Measurements from ENCODE around the gene CYP2D6.

DNA sequence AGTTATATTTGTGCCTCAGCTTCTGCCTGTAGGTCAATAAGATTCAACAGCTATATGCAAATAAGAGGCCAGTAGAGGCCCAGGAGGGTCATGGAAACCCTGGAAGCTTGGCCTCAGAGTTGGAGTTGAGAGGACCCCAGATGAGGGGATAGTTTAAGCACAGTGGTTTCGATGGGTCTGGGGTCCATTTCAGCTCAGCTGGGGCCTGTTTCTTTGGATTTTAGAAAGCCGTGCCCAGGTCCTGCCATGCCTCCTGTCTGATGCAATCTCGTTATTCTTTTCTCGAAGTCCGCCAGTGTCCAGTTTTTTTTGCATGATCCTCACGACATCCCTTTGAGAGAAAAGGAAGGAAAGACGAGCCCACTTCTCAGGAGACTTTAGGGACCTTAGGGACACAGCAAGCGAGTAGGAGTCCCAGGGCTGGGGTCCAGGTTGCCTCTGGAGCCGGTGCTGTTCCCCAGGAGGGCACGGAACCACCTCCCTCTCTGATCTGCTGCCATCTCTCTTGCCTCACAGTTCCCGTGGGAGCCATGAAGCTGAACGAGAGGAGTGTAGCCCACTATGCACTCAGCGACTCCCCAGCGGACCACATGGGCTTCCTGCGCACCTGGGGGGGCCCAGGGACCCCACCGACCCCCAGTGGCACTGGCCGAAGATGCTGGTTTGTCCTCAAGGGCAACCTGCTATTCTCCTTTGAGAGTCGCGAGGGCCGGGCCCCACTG, 53.7 kb downstream of the CYP2D6 start:
- TF ChIP-seq SMC3 (IDR thresholded peaks at IDR 0.05; ENCODE audit: low read length) (no peak), FOXA1 (IDR thresholded peaks at IDR 0.05) (no peak), FOXA1 (CRISPR knock-in tag; IDR thresholded peaks at IDR 0.05) (no peak), ZBTB3 (CRISPR knock-in tag; IDR thresholded peaks at IDR 0.05; ENCODE audit: borderline replicate concordance, low read depth) (no peak), RNF2 (conservative IDR thresholded peaks at IDR 0.05; ENCODE audit: low read depth) (no peak), ZNF713 (CRISPR knock-in tag; IDR thresholded peaks at IDR 0.05) (no peak), ARHGAP35 (CRISPR knock-in tag; IDR thresholded peaks at IDR 0.05; ENCODE audit: borderline replicate concordance) (no peak), RAD21 (CRISPR knock-in tag; IDR thresholded peaks at IDR 0.05) (no peak), EZH2 (conservative IDR thresholded peaks at IDR 0.05; ENCODE audit: low read depth, low read length) (no peak)
- TF ChIP-seq, protein P1, sequence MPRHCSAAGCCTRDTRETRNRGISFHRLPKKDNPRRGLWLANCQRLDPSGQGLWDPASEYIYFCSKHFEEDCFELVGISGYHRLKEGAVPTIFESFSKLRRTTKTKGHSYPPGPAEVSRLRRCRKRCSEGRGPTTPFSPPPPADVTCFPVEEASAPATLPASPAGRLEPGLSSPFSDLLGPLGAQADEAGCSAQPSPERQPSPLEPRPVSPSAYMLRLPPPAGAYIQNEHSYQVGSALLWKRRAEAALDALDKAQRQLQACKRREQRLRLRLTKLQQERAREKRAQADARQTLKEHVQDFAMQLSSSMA (CRISPR knock-in tag; IDR thresholded peaks at IDR 0.05), result no peak
- TF ChIP-seq, protein P2, sequence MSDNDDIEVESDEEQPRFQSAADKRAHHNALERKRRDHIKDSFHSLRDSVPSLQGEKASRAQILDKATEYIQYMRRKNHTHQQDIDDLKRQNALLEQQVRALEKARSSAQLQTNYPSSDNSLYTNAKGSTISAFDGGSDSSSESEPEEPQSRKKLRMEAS (IDR thresholded peaks at IDR 0.05), result no peak
- TF ChIP-seq, protein P3, sequence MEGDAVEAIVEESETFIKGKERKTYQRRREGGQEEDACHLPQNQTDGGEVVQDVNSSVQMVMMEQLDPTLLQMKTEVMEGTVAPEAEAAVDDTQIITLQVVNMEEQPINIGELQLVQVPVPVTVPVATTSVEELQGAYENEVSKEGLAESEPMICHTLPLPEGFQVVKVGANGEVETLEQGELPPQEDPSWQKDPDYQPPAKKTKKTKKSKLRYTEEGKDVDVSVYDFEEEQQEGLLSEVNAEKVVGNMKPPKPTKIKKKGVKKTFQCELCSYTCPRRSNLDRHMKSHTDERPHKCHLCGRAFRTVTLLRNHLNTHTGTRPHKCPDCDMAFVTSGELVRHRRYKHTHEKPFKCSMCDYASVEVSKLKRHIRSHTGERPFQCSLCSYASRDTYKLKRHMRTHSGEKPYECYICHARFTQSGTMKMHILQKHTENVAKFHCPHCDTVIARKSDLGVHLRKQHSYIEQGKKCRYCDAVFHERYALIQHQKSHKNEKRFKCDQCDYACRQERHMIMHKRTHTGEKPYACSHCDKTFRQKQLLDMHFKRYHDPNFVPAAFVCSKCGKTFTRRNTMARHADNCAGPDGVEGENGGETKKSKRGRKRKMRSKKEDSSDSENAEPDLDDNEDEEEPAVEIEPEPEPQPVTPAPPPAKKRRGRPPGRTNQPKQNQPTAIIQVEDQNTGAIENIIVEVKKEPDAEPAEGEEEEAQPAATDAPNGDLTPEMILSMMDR (CRISPR knock-in tag; IDR thresholded peaks at IDR 0.05), result no peak
- TF ChIP-seq, protein P4, sequence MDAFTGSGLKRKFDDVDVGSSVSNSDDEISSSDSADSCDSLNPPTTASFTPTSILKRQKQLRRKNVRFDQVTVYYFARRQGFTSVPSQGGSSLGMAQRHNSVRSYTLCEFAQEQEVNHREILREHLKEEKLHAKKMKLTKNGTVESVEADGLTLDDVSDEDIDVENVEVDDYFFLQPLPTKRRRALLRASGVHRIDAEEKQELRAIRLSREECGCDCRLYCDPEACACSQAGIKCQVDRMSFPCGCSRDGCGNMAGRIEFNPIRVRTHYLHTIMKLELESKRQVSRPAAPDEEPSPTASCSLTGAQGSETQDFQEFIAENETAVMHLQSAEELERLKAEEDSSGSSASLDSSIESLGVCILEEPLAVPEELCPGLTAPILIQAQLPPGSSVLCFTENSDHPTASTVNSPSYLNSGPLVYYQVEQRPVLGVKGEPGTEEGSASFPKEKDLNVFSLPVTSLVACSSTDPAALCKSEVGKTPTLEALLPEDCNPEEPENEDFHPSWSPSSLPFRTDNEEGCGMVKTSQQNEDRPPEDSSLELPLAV (CRISPR knock-in tag; conservative IDR thresholded peaks at IDR 0.05; ENCODE audit: low read depth), result no peak
- TF ChIP-seq, protein P5, sequence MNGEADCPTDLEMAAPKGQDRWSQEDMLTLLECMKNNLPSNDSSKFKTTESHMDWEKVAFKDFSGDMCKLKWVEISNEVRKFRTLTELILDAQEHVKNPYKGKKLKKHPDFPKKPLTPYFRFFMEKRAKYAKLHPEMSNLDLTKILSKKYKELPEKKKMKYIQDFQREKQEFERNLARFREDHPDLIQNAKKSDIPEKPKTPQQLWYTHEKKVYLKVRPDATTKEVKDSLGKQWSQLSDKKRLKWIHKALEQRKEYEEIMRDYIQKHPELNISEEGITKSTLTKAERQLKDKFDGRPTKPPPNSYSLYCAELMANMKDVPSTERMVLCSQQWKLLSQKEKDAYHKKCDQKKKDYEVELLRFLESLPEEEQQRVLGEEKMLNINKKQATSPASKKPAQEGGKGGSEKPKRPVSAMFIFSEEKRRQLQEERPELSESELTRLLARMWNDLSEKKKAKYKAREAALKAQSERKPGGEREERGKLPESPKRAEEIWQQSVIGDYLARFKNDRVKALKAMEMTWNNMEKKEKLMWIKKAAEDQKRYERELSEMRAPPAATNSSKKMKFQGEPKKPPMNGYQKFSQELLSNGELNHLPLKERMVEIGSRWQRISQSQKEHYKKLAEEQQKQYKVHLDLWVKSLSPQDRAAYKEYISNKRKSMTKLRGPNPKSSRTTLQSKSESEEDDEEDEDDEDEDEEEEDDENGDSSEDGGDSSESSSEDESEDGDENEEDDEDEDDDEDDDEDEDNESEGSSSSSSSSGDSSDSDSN (CRISPR knock-in tag; IDR thresholded peaks at IDR 0.05), result no peak
- TF ChIP-seq, protein P6, sequence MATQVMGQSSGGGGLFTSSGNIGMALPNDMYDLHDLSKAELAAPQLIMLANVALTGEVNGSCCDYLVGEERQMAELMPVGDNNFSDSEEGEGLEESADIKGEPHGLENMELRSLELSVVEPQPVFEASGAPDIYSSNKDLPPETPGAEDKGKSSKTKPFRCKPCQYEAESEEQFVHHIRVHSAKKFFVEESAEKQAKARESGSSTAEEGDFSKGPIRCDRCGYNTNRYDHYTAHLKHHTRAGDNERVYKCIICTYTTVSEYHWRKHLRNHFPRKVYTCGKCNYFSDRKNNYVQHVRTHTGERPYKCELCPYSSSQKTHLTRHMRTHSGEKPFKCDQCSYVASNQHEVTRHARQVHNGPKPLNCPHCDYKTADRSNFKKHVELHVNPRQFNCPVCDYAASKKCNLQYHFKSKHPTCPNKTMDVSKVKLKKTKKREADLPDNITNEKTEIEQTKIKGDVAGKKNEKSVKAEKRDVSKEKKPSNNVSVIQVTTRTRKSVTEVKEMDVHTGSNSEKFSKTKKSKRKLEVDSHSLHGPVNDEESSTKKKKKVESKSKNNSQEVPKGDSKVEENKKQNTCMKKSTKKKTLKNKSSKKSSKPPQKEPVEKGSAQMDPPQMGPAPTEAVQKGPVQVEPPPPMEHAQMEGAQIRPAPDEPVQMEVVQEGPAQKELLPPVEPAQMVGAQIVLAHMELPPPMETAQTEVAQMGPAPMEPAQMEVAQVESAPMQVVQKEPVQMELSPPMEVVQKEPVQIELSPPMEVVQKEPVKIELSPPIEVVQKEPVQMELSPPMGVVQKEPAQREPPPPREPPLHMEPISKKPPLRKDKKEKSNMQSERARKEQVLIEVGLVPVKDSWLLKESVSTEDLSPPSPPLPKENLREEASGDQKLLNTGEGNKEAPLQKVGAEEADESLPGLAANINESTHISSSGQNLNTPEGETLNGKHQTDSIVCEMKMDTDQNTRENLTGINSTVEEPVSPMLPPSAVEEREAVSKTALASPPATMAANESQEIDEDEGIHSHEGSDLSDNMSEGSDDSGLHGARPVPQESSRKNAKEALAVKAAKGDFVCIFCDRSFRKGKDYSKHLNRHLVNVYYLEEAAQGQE (IDR thresholded peaks at IDR 0.05; ENCODE audit: borderline replicate concordance in 1 of 2, low read depth in 1 of 2, low read length in 2 of 2), result no peak

All from HepG2 (cell line).